ENCODE data around the gene SRSF4. TPM values are rescaled to one million over a fixed set of nuclear protein-coding genes. Genes with fewer than 3 reads are reported as not detected.

The SRSF4 gene
- total RNA-seq, 4 donors from 2014 or later, result 61.4 to 107 (median 75.4) TPM

DNA sequence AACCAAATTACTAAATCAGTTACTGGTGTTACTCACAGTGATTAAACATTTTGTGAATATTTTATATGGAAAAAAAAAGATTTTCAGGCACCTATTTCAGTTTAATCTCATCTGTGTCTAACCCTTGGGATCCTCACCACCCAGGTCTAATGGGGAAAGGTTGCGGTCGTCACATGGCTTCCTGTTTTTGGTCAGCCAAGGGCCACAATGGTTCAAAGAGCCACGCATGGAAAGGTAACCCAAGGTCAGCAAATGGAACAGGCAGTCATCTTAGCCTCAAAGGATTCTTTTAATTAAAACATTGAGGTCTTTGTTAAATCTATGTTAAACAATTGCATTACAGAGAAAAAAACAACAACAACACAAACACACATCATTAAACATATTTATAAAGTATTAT, 21.9 kb downstream of the SRSF4 start:
- TF ChIP-seq CTCF (IDR thresholded peaks at IDR 0.05; ENCODE audit: low read depth), result no peak

GRCh38 chr1:29157269-29157601, 24.5 kb downstream of the SRSF4 start:
- no peak for TF ChIP-seq CTCF (IDR thresholded peaks at IDR 0.05; ENCODE audit: low read depth)

- no peak for TF ChIP-seq CTCF (IDR thresholded peaks at IDR 0.05; ENCODE audit: low read depth)
These were observed 25.0 kb downstream of the SRSF4 start for GRCh38 chr1:29156543-29157268.

GRCh38 chr1:29152046-29152805, 29.5 kb downstream of the SRSF4 start:
- TF ChIP-seq CTCF (IDR thresholded peaks at IDR 0.05; ENCODE audit: low read depth), result no peak

GRCh38 chr1:29148656-29149491, 32.8 kb downstream of the SRSF4 start:
- TF ChIP-seq CTCF (IDR thresholded peaks at IDR 0.05; ENCODE audit: low read depth), result no peak

DNA sequence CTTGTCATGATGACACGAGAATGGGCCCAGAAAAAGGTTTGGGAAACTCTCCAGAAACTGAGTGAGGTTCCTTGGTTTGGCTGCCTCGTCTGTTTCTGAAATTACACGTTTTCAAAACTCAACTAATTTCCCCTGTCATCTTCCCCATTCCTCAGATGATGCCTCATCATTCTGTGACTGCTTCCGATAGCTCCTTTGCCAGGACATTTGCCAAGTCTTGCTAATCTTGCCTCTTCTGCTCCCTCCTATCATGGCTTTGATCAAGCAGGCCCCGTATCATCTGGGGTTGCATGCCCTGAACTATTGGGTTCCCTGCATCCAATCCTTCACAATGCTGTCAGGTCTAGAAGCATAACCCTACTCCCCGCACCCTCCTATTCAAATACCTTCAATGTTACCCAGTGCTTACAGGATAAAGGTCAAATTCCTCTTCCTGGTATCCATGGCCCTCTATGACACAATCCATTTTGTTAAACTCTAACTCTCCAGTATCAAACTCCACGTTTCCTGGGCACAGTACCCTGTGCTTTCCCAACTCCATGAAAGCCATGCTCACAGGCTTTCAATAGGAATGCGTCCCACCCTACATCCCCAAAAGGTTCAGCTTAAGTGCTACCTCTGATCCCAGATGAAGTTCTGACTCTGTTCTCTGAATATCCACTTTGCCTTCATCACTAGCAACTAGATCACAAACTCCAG, 35.8 kb downstream of the SRSF4 start:
- TF ChIP-seq CTCF (IDR thresholded peaks at IDR 0.05; ENCODE audit: low read depth), result no peak

Measured in subcutaneous adipose tissue (tissue), 4 donors.